Glutamatergic neuron (in vitro differentiated cells): Measurements from ENCODE around the gene SLCO2B1. TPM values are rescaled to one million over a fixed set of nuclear protein-coding genes. Genes with fewer than 3 reads are reported as not detected.

ENCODE experiments used
- DNase-seq: peaks from one replicate; pipeline ENCODE4 v3.0.0; 2022
- H3K27ac Mint-ChIP-seq: one replicate; pipeline ENCODE4 v1.8.0; 2020; ENCODE audit warnings: mild to moderate bottlenecking, mixed read lengths, inconsistent platforms; ENCODE audit not compliant: unreplicated experiment
- H3K27me3 Mint-ChIP-seq: one replicate; pipeline ENCODE4 v1.8.0; 2020; ENCODE audit warnings: mild to moderate bottlenecking, moderate library complexity, mixed read lengths, inconsistent platforms; ENCODE audit not compliant: unreplicated experiment
- H3K36me3 Mint-ChIP-seq: one replicate; pipeline ENCODE4 v1.8.0; 2020; ENCODE audit warnings: mild to moderate bottlenecking, mixed read lengths, inconsistent platforms; ENCODE audit not compliant: unreplicated experiment
- H3K4me1 Mint-ChIP-seq: one replicate; pipeline ENCODE4 v1.8.0; 2020; ENCODE audit warnings: mild to moderate bottlenecking, low read depth, mixed read lengths, inconsistent platforms; ENCODE audit not compliant: unreplicated experiment
- H3K4me3 Mint-ChIP-seq: one replicate; pipeline ENCODE4 v1.8.0; 2020; ENCODE audit warnings: mild to moderate bottlenecking, mixed read lengths, inconsistent platforms; ENCODE audit not compliant: unreplicated experiment
- H3K9me3 Mint-ChIP-seq: one replicate; pipeline ENCODE4 v1.8.0; 2020; ENCODE audit warnings: mild to moderate bottlenecking, moderate library complexity, mixed read lengths, inconsistent platforms; ENCODE audit not compliant: unreplicated experiment
- total RNA-seq: library from RNA; stranded (reverse); fragmentation: NEBNext Ultra II Directional; extraction: Animal tissue kit (Norgen Biotek cat#: 25700); gene quantifications from one replicate; pipeline ENCODE4 v1.2.1, GENCODE V29; 2021; ENCODE audit not compliant: unreplicated experiment
- TF ChIP-seq, protein P1 (sequence below): fragments of 200-600 bp; sonication (generic); IDR thresholded peaks from one replicate; pipeline ENCODE4 v1.5.0; 2021; ENCODE audit not compliant: partially characterized antibody, unreplicated experiment

Gene SLCO2B1
- total RNA-seq, 1 donor from 2014 or later = not detected

DNA sequence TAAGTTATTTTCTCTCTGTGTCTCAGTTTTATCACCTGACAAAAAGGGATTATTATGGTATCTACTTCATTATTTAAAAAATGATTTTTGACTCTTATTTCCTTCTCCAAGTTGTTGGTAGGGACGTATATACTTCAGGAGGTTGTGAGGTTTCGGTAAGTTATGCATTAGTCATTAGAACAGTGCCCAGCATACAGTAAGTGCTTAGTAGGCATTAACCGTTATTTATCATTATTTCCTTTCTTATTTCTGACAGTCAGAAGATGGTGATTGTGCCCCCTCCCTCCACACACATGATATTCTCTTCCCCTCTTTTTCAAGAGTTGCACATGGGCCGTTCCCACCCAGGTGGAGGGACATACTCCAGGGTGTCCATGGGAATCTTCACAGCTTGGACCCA, 36.1 kb downstream of the SLCO2B1 start:
- Mint-ChIP-seq H3K4me1 (peaks cover 23% of the 10 kb centered on the region), H3K4me3 (no peak overlapping the region), H3K27ac (no peak overlapping the region), H3K27me3 (peaks cover 5% of the 10 kb centered on the region), H3K36me3 (no peaks in the 10 kb centered on the region), H3K9me3 (peaks cover 2% of the 10 kb centered on the region)
- TF ChIP-seq, protein P1, sequence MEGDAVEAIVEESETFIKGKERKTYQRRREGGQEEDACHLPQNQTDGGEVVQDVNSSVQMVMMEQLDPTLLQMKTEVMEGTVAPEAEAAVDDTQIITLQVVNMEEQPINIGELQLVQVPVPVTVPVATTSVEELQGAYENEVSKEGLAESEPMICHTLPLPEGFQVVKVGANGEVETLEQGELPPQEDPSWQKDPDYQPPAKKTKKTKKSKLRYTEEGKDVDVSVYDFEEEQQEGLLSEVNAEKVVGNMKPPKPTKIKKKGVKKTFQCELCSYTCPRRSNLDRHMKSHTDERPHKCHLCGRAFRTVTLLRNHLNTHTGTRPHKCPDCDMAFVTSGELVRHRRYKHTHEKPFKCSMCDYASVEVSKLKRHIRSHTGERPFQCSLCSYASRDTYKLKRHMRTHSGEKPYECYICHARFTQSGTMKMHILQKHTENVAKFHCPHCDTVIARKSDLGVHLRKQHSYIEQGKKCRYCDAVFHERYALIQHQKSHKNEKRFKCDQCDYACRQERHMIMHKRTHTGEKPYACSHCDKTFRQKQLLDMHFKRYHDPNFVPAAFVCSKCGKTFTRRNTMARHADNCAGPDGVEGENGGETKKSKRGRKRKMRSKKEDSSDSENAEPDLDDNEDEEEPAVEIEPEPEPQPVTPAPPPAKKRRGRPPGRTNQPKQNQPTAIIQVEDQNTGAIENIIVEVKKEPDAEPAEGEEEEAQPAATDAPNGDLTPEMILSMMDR = no peak
- no peak for DNase-seq

DNA sequence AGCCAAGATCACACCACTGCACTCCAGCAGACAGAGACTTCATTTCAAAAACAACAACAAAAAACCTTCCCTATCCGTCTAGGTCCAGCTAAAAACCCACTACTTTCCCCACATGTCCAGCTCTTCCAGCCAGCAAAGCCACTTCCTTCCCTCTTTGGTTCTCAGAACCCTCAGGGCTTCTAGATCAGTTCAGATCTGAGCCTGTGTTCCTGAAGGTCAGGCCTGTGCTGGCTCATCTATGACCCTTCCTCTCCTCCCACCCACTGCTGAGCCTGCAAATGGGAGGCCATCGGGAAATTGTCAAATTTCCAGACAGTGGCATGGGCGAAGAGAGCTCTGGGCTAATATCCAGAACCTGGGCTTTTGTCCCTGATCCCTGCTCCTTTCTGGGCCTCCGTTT, 37.8 kb downstream of the SLCO2B1 start:
- Mint-ChIP-seq H3K9me3 (peaks cover 3% of the 10 kb centered on the region), H3K36me3 (no peaks in the 10 kb centered on the region), H3K4me3 (no peak overlapping the region), H3K27ac (no peak overlapping the region), H3K27me3 (peaks cover 6% of the 10 kb centered on the region), H3K4me1 (peaks cover 24% of the 10 kb centered on the region)
- TF ChIP-seq, protein P1 = no peak
- no peak for DNase-seq

DNA sequence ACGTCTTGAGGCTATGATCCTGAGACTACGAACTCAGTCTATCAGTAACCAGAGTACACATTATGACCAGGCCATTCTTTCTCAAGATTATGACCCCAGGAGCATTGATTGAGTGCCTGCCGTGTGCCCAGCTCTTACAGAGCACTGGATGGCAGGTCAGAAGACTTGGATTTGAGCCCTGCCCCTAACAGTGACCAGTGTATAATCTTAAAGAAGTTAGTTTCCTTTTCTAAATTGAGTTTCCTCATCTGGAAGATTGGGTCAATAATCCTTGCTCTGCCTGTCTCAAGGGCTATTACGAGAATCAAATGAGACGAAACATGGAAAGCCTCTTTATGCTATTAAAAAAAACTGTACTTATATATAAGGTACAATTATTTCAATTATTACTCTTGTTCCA, 38.2 kb downstream of the SLCO2B1 start:
- Mint-ChIP-seq H3K36me3 (no peaks in the 10 kb centered on the region), H3K9me3 (peaks cover 3% of the 10 kb centered on the region), H3K4me1 (peaks cover 22% of the 10 kb centered on the region), H3K4me3 (no peak overlapping the region), H3K27ac (no peak overlapping the region), H3K27me3 (peaks cover 6% of the 10 kb centered on the region)
- no peak for DNase-seq
- TF ChIP-seq, protein P1 = no peak

DNA sequence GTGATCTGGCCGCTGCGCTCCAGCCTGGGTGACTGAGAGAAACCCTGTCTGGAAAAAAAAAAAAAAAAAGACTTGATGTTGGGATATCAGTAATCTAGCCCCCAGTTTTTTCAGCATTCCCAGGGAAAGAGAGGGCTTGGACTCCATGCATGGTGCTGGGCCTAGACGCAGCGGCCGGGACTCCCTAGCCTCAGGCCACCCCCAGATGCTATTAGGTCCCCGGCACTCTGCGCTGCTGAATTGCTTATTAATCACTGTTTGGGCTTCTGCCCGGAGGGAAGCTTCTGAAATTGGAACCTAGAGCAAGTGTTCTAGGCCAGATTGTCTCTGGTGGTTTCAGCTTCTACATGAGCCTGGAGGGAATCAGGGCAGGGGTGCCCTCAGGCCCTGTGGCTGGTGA, 39.0 kb downstream of the SLCO2B1 start:
- H3K27me3 Mint-ChIP-seq = peaks cover 8% of the 10 kb centered on the region
- H3K4me3 Mint-ChIP-seq = no peak overlapping the region
- no peak for DNase-seq
- H3K27ac Mint-ChIP-seq = no peak overlapping the region
- no peaks in the 10 kb centered on the region for H3K36me3 Mint-ChIP-seq
- TF ChIP-seq, protein P1 = no peak
- H3K4me1 Mint-ChIP-seq = peaks cover 18% of the 10 kb centered on the region
- H3K9me3 Mint-ChIP-seq = peaks cover 3% of the 10 kb centered on the region

DNA sequence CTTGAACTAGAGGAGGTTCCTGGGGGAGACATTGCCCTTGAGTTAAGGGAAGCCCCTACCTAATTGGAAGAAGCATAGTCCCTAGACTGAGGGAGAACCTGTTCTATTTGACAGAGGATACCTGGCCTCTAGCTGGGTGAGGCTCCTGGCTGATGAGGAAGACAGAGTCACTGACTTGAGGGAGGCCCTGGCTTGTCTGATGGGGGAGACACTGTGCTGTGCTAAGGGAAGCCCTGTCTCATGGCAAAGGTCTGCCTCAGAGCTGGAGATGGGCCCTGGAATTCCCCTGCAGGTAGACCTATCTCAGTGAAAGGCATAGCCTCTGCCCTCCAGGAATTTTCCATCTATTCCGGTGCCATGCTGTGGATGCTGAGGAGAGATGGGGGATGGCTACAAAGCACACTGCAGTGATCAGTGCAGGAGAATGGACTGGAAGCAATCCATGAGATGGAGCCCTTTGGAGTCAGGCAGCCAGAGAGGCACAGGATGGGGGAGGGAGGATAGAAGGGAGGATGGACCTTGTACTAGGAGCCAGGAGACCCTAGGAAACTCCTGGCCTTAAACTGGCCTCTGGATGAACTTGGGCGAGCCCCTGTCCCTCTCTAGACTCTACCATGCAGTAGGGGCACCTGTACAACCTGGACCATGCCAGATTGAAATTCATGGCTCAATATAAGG, 39.9 kb downstream of the SLCO2B1 start:
- H3K36me3 Mint-ChIP-seq = no peaks in the 10 kb centered on the region
- no peak overlapping the region for H3K27ac Mint-ChIP-seq
- H3K9me3 Mint-ChIP-seq = peaks cover 3% of the 10 kb centered on the region
- H3K27me3 Mint-ChIP-seq = peaks cover 8% of the 10 kb centered on the region
- peaks cover 17% of the 10 kb centered on the region for H3K4me1 Mint-ChIP-seq
- DNase-seq = no peak
- no peak overlapping the region for H3K4me3 Mint-ChIP-seq
- TF ChIP-seq, protein P1 = no peak
